NT2/D1 (cell line): Measurements from ENCODE around the gene AKT1.

Source experiments
- SUZ12 ChIP-seq: IDR thresholded peaks from 2 replicates; pipeline ENCODE4 v1.6.1; 2011; ENCODE audit not compliant: insufficient read length, insufficient read depth; ENCODE audit errors: extremely low read depth
- YY1 ChIP-seq: IDR thresholded peaks from 2 replicates; pipeline ENCODE4 v1.6.1; 2011; ENCODE audit not compliant: insufficient read length, insufficient read depth

- TF ChIP-seq YY1 (no peak), SUZ12 (no peak)
Observed at GRCh38 chr14:104773505-104774452, 21.8 kb downstream of the AKT1 start.
